Trophoblast cell (in vitro differentiated cells and primary cell): ENCODE data around the gene HTR1B.

Source experiments
- DNase-seq, 2 donors: peaks; one replicate each; pipeline ENCODE4 v3.0.0-alpha.2; 2016
- H2AFZ ChIP-seq: 2 replicates; pipeline ENCODE4 v1.6.1; 2013; ENCODE audit warnings: low read length, moderate library complexity, mild to moderate bottlenecking; ENCODE audit not compliant: insufficient read depth, poor library complexity
- H2AK5ac ChIP-seq: 2 replicates; pipeline ENCODE4 v1.6.1; 2013; ENCODE audit warnings: mild to moderate bottlenecking, low read length
- H2BK120ac ChIP-seq: 2 replicates; pipeline ENCODE4 v1.6.1; 2013; ENCODE audit warnings: low read length, mild to moderate bottlenecking, moderate library complexity; ENCODE audit not compliant: insufficient read depth, poor library complexity
- H2BK12ac ChIP-seq: 2 replicates; pipeline ENCODE4 v1.6.1; 2013; ENCODE audit warnings: mild to moderate bottlenecking, low read length, moderate library complexity
- H2BK5ac ChIP-seq: 2 replicates; pipeline ENCODE4 v1.6.1; 2013; ENCODE audit warnings: low read length, low read depth, moderate library complexity, mild to moderate bottlenecking; ENCODE audit not compliant: poor library complexity
- H3K14ac ChIP-seq: 2 replicates; pipeline ENCODE4 v1.6.1; 2013; ENCODE audit warnings: mild to moderate bottlenecking, low read length
- H3K18ac ChIP-seq: 2 replicates; pipeline ENCODE4 v1.6.1; 2013; ENCODE audit warnings: mild to moderate bottlenecking, low read length
- H3K23ac ChIP-seq: 2 replicates; pipeline ENCODE4 v1.6.1; 2013; ENCODE audit warnings: low read length
- H3K27ac ChIP-seq: 2 replicates; pipeline ENCODE4 v1.5.1; 2013; ENCODE audit warnings: low read depth, mild to moderate bottlenecking, inconsistent platforms, low read length, moderate library complexity
- H3K27me3 ChIP-seq: 2 replicates; pipeline ENCODE4 v1.6.1; 2013; ENCODE audit warnings: inconsistent platforms, mild to moderate bottlenecking, low read length, moderate library complexity; ENCODE audit not compliant: insufficient read depth
- H3K36me3 ChIP-seq, 2 experiments: 1 replicate in 1 of 2; 2 replicates in 1 of 2; pipeline ENCODE4 v1.6.1; 2013; ENCODE audit warnings: low read length in 2 of 2, mild to moderate bottlenecking in 2 of 2, moderate library complexity in 1 of 2; ENCODE audit not compliant: insufficient read depth in 2 of 2, control insufficient read depth in 1 of 2
- H3K4ac ChIP-seq: 2 replicates; pipeline ENCODE4 v1.6.1; 2013; ENCODE audit warnings: low read depth, mild to moderate bottlenecking, low read length, moderate library complexity
- H3K4me1 ChIP-seq, 2 experiments: 1 replicate in 1 of 2; 2 replicates in 1 of 2; pipeline ENCODE4 v1.6.1; 2013; ENCODE audit warnings: low read length in 2 of 2, mild to moderate bottlenecking in 2 of 2, moderate library complexity in 1 of 2; ENCODE audit not compliant: insufficient read depth in 2 of 2, control insufficient read depth in 1 of 2
- H3K4me2 ChIP-seq: 2 replicates; pipeline ENCODE4 v1.6.1; 2013; ENCODE audit warnings: inconsistent platforms, mild to moderate bottlenecking, low read length, moderate library complexity
- H3K4me3 ChIP-seq: 2 replicates; pipeline ENCODE4 v1.5.1; 2013; ENCODE audit warnings: mild to moderate bottlenecking, low read depth, low read length, inconsistent platforms
- H3K79me1 ChIP-seq: one replicate; pipeline ENCODE4 v1.6.1; 2013; ENCODE audit warnings: low read length
- H3K79me2 ChIP-seq: 2 replicates; pipeline ENCODE4 v1.6.1; 2013; ENCODE audit warnings: low read length, mild to moderate bottlenecking; ENCODE audit not compliant: control insufficient read depth, insufficient read depth, poor library complexity
- H3K9ac ChIP-seq: 2 replicates; pipeline ENCODE4 v1.6.1; 2013; ENCODE audit warnings: mild to moderate bottlenecking, low read length
- H3K9me3 ChIP-seq: 2 replicates; pipeline ENCODE4 v1.6.1; 2013; ENCODE audit warnings: low read depth, mild to moderate bottlenecking, control low read depth, inconsistent platforms, low read length; ENCODE audit not compliant: insufficient read depth
- H4K12ac ChIP-seq: 2 replicates; pipeline ENCODE4 v1.6.1; 2013; ENCODE audit warnings: low read depth, mild to moderate bottlenecking, low read length, moderate library complexity
- H4K8ac ChIP-seq: 2 replicates; pipeline ENCODE4 v1.6.1; 2013; ENCODE audit warnings: low read depth, mild to moderate bottlenecking, low read length, moderate library complexity
- H4K91ac ChIP-seq: one replicate; pipeline ENCODE4 v1.6.1; 2013; ENCODE audit warnings: low read depth, mild to moderate bottlenecking, low read length, moderate library complexity
- WGBS: extraction: QIAGEN DNeasy Blood & Tissue Kit; methylation state at CpG from one replicate; pipeline ENCODE4 v1.1.7; 2013; ENCODE audit warnings: missing lambda C conversion rate; ENCODE audit not compliant: insufficient read length, insufficient coverage; ENCODE audit errors: extremely low coverage; 5-methylcytosine and 5-hydroxymethylcytosine counted together

HTR1B gene

DNA sequence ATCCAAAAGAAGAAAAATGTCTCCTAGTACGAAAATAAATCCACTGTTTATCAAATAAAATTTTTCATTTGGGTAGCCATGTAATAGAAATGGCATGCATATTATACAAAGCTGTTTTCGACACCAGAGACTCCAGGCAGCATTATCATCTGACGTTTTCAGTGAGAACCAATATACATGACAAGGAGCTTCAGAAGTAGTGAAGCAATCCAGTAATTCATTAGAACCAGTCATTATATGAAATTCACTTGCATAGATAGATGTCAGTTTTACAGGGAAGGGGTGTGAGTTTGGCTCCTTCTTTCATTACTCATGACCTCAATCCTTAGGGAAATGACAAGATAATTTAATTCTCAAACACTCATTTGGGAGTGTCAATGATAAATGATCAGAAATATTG, 14.7 kb downstream of the HTR1B start:
- H2BK12ac ChIP-seq: no peak overlapping the region
- no peak overlapping the region for H4K91ac ChIP-seq
- no peak for DNase-seq
- H3K79me1 ChIP-seq: no peaks in the 10 kb centered on the region
- no peak overlapping the region for H3K27ac ChIP-seq
- H2BK120ac ChIP-seq: no peak overlapping the region
- H3K27me3 ChIP-seq: no peaks in the 10 kb centered on the region
- H3K18ac ChIP-seq: no peak overlapping the region
- H3K9me3 ChIP-seq: no peaks in the 10 kb centered on the region
- no peaks in the 10 kb centered on the region for H3K79me2 ChIP-seq
- no peak overlapping the region for H2BK5ac ChIP-seq
- H4K12ac ChIP-seq: no peak overlapping the region
- no CpG with 5 or more reads among the region's 3 CpGs for WGBS
- no peak overlapping the region for H2AK5ac ChIP-seq
- H2AFZ ChIP-seq: no peak overlapping the region
- H3K4me1 ChIP-seq: no peaks in the 10 kb centered on the region
- H3K4ac ChIP-seq: no peak overlapping the region
- no peak overlapping the region for H3K23ac ChIP-seq
- H3K4me3 ChIP-seq: no peak overlapping the region
- no peak overlapping the region for H4K8ac ChIP-seq
- no peaks in the 10 kb centered on the region for H3K36me3 ChIP-seq
- H3K9ac ChIP-seq: no peak overlapping the region
- no peak overlapping the region for H3K14ac ChIP-seq
- H3K4me2 ChIP-seq: no peak overlapping the region

DNA sequence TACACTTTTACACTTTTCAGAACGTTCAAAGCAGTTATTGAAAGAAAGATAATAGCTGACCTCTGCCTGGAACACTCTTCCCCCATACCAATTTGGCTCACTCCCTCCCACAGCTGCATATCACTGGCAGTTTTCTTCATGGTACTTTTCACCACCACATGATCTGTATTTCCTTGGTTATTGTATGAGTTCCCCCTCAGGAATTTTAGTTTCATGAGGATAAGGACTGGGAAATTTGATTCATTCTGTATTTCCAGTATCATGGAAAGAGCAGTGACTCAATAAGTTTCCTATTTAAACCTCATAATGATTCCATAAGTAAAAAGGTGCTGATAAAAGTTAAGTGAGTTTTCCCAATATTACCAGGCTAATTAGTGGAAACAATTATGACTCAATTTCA, 16.0 kb downstream of the HTR1B start:
- Histone ChIP-seq H3K14ac (no peak overlapping the region), H3K4me3 (no peak overlapping the region), H3K79me1 (no peaks in the 10 kb centered on the region), H3K79me2 (no peaks in the 10 kb centered on the region), H3K9ac (no peak overlapping the region), H3K27me3 (no peaks in the 10 kb centered on the region), H2BK12ac (no peak overlapping the region), H2BK120ac (no peak overlapping the region), H3K23ac (no peak overlapping the region), H3K4me1 (no peaks in the 10 kb centered on the region), H4K12ac (no peak overlapping the region), H4K8ac (no peak overlapping the region), H2AFZ (no peak overlapping the region), H2BK5ac (no peak overlapping the region), H3K18ac (no peak overlapping the region), H3K27ac (no peak overlapping the region), H2AK5ac (no peak overlapping the region), H4K91ac (no peak overlapping the region), H3K4ac (no peak overlapping the region), H3K9me3 (no peaks in the 10 kb centered on the region), H3K4me2 (no peak overlapping the region), H3K36me3 (no peaks in the 10 kb centered on the region)
- no CpG with 5 or more reads among the region's 1 CpG for WGBS
- DNase-seq: no peak

DNA sequence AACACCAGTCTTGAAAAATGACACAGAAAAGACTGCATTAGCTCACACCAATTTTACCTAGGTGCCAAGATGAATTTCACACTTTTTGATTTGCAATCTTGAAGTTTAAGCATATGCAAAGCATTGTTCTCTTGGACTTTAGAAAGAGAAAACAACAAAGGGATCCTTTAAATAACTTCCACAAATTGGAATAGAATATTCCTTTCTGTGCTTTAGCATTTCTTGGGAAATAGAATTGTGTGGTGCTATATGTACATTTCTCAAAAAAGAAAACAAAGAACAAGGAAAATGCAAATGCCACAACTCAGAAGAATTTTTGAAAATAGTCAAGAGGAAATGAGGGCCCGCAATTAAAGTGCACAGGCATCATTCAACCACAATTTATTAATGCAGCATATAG, 17.0 kb downstream of the HTR1B start:
- Histone ChIP-seq H3K4ac (no peak overlapping the region), H3K18ac (no peak overlapping the region), H3K79me2 (no peaks in the 10 kb centered on the region), H3K27me3 (no peaks in the 10 kb centered on the region), H3K23ac (no peak overlapping the region), H2AK5ac (no peak overlapping the region), H2BK12ac (no peak overlapping the region), H3K14ac (no peak overlapping the region), H3K4me2 (no peak overlapping the region), H2BK5ac (no peak overlapping the region), H3K36me3 (no peaks in the 10 kb centered on the region), H3K9ac (no peak overlapping the region), H4K12ac (no peak overlapping the region), H3K79me1 (no peaks in the 10 kb centered on the region), H3K4me3 (no peak overlapping the region), H4K8ac (no peak overlapping the region), H2BK120ac (no peak overlapping the region), H2AFZ (no peak overlapping the region), H4K91ac (no peak overlapping the region), H3K9me3 (no peaks in the 10 kb centered on the region), H3K27ac (no peak overlapping the region), H3K4me1 (no peaks in the 10 kb centered on the region)
- WGBS: no CpG with 5 or more reads among the region's 1 CpG
- no peak for DNase-seq

DNA sequence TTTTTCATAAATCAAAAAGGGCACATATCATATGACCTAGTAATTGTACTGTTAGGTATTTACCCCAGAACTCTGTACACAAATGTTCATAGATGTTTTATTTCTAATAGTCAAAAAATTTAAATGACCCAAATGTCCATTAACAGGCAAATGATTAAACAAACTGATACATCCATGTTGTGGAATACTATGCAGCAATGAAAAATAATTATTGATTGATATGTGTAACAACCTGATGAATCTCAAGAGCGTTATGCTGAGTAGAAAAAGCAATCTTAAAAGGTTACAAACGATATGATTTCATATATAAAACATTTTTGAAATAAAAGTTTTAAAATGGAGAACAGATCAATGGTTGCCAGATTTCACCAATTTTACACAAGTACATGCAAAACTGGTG, 18.1 kb downstream of the HTR1B start:
- Histone ChIP-seq H3K9me3 (no peaks in the 10 kb centered on the region), H3K79me2 (no peaks in the 10 kb centered on the region), H3K4me3 (no peak overlapping the region), H4K8ac (no peak overlapping the region), H3K36me3 (no peaks in the 10 kb centered on the region), H3K4me1 (no peaks in the 10 kb centered on the region), H3K27me3 (no peaks in the 10 kb centered on the region), H3K4ac (no peak overlapping the region), H3K14ac (no peak overlapping the region), H2BK120ac (no peak overlapping the region), H2BK12ac (no peak overlapping the region), H3K23ac (no peak overlapping the region), H4K12ac (no peak overlapping the region), H3K4me2 (no peak overlapping the region), H3K18ac (no peak overlapping the region), H2AK5ac (no peak overlapping the region), H2AFZ (no peak overlapping the region), H3K27ac (no peak overlapping the region), H4K91ac (no peak overlapping the region), H2BK5ac (no peak overlapping the region), H3K9ac (no peak overlapping the region), H3K79me1 (no peaks in the 10 kb centered on the region)
- WGBS: no CpG with 5 or more reads among the region's 2 CpGs
- DNase-seq: no peak
